ENCODE results near the gene MAP4K4. TPM values are rescaled to one million over a fixed set of nuclear protein-coding genes. Genes with fewer than 3 reads are reported as not detected.

The MAP4K4 gene
- total RNA-seq, result 10 to 100 TPM; 80.2 to 83.4 TPM
- 100 to 1,000 TPM; 115 to 143 (median 134) TPM for polyA plus RNA-seq (ENCODE audit: insufficient read length in 6 of 6)
- long read RNA-seq, donor 1, partial matches to known transcripts, result 138 of 143 reads
- long read RNA-seq, donor 1, other reads (novel, unspliced or antisense), result 0 of 143 reads
- long read RNA-seq, donor 2, partial matches to known transcripts, result 170 of 172 reads
- long read RNA-seq, donor 2, other reads (novel, unspliced or antisense), result 0 of 172 reads
- long read RNA-seq, donor 3, full-length matches to known transcripts, result 4 of 43 reads
- long read RNA-seq, donor 3, partial matches to known transcripts, result 39 of 43 reads
- long read RNA-seq, donor 3, other reads (novel, unspliced or antisense), result 0 of 43 reads
- long read RNA-seq, donor 4, partial matches to known transcripts, result 9 of 9 reads
- long read RNA-seq, donor 4, other reads (novel, unspliced or antisense), result 0 of 9 reads
- long read RNA-seq, donor 5, partial matches to known transcripts, result 122 of 122 reads
- long read RNA-seq, donor 5, other reads (novel, unspliced or antisense), result 0 of 122 reads
- long read RNA-seq, donor 6, partial matches to known transcripts, result 59 of 59 reads
- long read RNA-seq, donor 6, other reads (novel, unspliced or antisense), result 0 of 59 reads
- long read RNA-seq, donor 7, partial matches to known transcripts, result 12 of 12 reads
- long read RNA-seq, donor 7, other reads (novel, unspliced or antisense), result 0 of 12 reads
- long read RNA-seq, donor 8, partial matches to known transcripts, result 111 of 112 reads
- long read RNA-seq, donor 8, other reads (novel, unspliced or antisense), result 0 of 112 reads
- long read RNA-seq, donor 9, result 0 reads
- long read RNA-seq, donor 10, partial matches to known transcripts, result 3 of 4 reads
- long read RNA-seq, donor 10, other reads (novel, unspliced or antisense), result 1 of 4 reads
- long read RNA-seq, donor 11, full-length matches to known transcripts, result 6 of 245 reads
- long read RNA-seq, donor 11, partial matches to known transcripts, result 239 of 245 reads
- long read RNA-seq, donor 11, other reads (novel, unspliced or antisense), result 0 of 245 reads
- long read RNA-seq, donor 12, partial matches to known transcripts, result 83 of 84 reads
- long read RNA-seq, donor 12, other reads (novel, unspliced or antisense), result 0 of 84 reads

DNA sequence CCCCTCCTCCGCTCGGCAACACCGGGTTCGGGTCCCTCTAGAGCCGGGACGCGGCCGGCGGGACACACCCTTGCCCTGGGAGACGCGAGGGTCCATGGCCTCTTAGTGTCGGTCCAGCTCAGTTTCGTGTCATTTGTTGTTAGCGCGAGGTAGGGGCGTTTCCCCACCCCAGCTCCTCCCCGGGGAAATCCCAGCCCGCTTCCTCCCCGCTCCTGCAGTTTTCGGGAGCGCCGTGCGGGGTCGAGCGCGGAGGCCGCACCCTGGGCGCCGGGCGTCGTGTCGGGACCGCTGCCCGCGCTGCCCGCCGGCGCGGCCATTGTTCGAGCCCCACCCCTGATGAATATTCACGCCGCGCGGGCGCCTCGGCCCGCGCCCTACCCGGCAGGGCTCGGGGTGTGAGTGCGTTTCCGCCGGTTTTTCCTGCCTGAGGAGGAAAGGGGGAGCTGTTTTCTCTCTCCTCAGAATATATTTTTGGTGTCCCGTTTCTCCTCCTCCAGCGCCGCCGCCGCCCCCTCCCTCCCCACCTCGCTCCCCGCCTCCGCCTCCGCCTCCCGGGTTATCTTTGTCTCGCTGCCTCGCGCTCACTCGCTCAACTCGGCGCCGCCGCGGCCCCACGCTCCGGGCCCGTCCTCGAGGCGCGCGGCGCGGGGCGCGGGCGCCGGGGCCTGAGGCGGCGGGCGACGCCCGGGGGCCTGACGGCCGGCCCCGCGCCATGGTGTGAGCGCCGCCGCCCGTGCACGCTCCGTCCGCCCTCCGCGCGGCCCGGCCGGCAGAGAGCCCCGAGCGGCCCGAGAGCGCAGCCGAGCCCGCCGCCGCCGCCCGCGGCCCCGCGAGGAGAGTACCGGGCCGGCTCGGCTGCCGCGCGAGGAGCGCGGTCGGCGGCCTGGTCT lies at the start of gene MAP4K4:
Gene MAP4K4, plus strand, starts transcription at position 584 of the 890 bp plus-strand sequence. CDS start 374 bp downstream, outside the sequence.
- peak within 1 kb of the TSS; percentile 54 to 68 for H3K4me3 ChIP-seq
- H3K27ac ChIP-seq, result peak within 1 kb of the TSS; percentile 78 to 85
- peak; percentile 83 for ATAC-seq
- H3K27me3 ChIP-seq, result peaks cover 0 to 8% of the 10 kb centered on the region in 2 donors
- intact Hi-C loops (cut with DNase I), result loop anchor here in 1 of 2 donors (5.0 to 10.0 kb wide), 2 partner anchors 135 to 173 kb away; no protein-coding TSS in a partner anchor
- H3K4me1 ChIP-seq, result peaks cover 0 to 47% of the 10 kb centered on the region in 2 donors
- DNase-seq, result peak; percentile 82 to 96 (median 89)
- TF ChIP-seq, protein P1, sequence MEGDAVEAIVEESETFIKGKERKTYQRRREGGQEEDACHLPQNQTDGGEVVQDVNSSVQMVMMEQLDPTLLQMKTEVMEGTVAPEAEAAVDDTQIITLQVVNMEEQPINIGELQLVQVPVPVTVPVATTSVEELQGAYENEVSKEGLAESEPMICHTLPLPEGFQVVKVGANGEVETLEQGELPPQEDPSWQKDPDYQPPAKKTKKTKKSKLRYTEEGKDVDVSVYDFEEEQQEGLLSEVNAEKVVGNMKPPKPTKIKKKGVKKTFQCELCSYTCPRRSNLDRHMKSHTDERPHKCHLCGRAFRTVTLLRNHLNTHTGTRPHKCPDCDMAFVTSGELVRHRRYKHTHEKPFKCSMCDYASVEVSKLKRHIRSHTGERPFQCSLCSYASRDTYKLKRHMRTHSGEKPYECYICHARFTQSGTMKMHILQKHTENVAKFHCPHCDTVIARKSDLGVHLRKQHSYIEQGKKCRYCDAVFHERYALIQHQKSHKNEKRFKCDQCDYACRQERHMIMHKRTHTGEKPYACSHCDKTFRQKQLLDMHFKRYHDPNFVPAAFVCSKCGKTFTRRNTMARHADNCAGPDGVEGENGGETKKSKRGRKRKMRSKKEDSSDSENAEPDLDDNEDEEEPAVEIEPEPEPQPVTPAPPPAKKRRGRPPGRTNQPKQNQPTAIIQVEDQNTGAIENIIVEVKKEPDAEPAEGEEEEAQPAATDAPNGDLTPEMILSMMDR (IDR thresholded peaks at IDR 0.05), result peak in 1 of 2 donors; percentile 9
- H3K9me3 ChIP-seq, result peaks cover 0 to 6% of the 10 kb centered on the region in 2 donors
- H3K36me3 ChIP-seq, result no peaks in the 10 kb centered on the region

DNA sequence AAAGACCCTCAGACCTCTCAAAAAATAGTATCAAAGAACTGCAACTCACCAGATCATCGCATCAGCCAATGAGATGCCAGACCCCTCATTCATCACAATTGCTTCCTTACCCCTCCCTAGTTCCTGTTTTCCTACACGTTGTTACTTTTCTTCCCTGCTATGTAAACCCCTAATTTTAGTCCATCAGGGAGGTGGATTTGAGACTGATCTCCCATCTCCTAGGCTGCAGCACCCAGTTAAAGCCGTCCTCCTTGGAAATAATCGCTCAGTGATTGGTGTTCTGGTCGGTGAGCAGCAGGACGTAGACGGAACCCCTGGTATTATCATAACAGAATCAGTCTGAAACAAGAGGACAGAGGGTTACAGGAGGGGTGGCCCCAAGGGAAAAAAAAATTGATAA lies 44.0 kb upstream of the MAP4K4 start:
- Histone ChIP-seq H3K27me3 (no peaks in the 10 kb centered on the region), H3K9me3 (no peaks in the 10 kb centered on the region), H3K4me1 (no peaks in the 10 kb centered on the region), H3K4me3 (no peak overlapping the region), H3K36me3 (no peaks in the 10 kb centered on the region), H3K27ac (no peak overlapping the region)
- TF ChIP-seq, protein P1 (IDR thresholded peaks at IDR 0.05), result no peak
- no peak for DNase-seq
- intact Hi-C loops (cut with DNase I), result no loop called here
- ATAC-seq, result no peak

DNA sequence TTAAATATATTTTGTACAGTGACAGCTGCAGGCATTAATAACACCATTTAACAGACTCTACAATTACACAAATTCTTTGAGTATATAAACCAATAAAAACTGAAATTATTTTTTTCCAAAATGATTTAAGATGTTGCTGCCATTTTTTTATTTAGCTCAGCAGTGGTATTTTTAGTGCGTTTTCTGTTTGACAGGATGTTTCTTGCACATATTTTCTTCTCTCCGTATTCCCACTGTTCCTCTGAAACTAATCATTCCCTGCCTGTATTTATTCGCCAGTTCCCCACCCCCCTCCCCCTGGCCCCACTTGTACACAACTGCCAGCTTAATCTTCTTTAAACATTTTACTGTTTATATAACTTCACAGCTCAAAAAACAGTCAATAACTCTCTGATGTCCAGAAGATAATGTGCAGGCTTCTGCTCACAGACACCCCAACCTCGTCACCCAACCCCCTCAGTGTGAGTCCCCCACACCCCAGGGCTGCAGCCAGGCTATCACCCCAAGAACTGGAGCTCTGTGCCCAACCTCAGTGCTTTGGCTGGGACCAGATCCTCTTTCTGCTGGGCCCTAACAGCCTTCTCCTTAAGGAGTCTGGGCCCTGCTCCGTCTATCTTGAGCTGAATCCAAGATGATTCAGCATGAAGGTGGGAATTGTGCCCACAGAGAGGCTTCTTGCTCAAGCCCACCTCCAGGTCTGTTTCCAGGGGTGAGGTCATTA lies 41.6 kb upstream of the MAP4K4 start:
- no peaks in the 10 kb centered on the region for H3K9me3 ChIP-seq
- H3K4me3 ChIP-seq, result no peak overlapping the region
- peak in 1 of 4 donors; percentile 22 for DNase-seq
- no peaks in the 10 kb centered on the region for H3K27me3 ChIP-seq
- ATAC-seq, result no peak
- intact Hi-C loops (cut with DNase I), result no loop called here
- TF ChIP-seq, protein P1 (IDR thresholded peaks at IDR 0.05), result no peak
- no peaks in the 10 kb centered on the region for H3K36me3 ChIP-seq
- H3K27ac ChIP-seq, result no peak overlapping the region
- no peaks in the 10 kb centered on the region for H3K4me1 ChIP-seq

DNA sequence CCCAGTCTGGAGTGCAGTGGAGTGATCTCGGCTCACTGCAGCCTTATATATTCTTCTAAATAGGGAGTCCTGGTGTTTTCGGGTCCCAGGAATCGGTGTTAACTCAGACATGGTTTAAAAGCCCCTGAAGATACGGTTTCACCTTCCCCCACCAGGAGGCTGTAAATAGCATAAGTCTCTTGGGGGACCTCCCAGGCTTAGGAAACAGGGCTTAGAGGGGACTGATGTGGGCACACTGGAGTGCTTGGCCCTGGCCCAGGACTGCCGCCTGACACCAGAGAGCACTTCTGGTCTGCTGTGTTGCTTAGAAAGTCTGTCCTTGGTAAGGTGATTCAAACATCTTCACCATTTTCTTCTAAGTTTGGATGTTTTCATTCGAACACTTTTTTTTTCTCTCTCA lies 39.7 kb upstream of the MAP4K4 start:
- Histone ChIP-seq H3K27ac (no peak overlapping the region), H3K9me3 (no peaks in the 10 kb centered on the region), H3K4me3 (no peak overlapping the region), H3K4me1 (no peaks in the 10 kb centered on the region), H3K36me3 (no peaks in the 10 kb centered on the region), H3K27me3 (no peaks in the 10 kb centered on the region)
- no peak for DNase-seq
- intact Hi-C loops (cut with DNase I), result no loop called here
- no peak for ATAC-seq
- TF ChIP-seq, protein P1 (IDR thresholded peaks at IDR 0.05), result no peak

All from left lung (tissue), 14 donors.